GM18867 (cell line): Measurements from ENCODE around the gene DCC.

Experiments
- ATAC-seq: cut with Tn5 transposase; IDR thresholded peaks from one replicate; pipeline ENCODE4 v1.9.1; 2021; ENCODE audit warnings: mild to moderate bottlenecking, moderate library complexity; ENCODE audit not compliant: unreplicated experiment

Gene DCC

GRCh38 chr18:52670896-52671295 is 330.9 kb downstream of the DCC start:
- ATAC-seq, result peak; percentile 43

GRCh38 chr18:52678034-52678433 is 338.0 kb downstream of the DCC start:
- no peak for ATAC-seq

GRCh38 chr18:52678551-52678950 is 338.6 kb downstream of the DCC start:
- no peak for ATAC-seq

GRCh38 chr18:52679354-52679753 is 339.4 kb downstream of the DCC start:
- ATAC-seq, result no peak

GRCh38 chr18:52682260-52682659 is 342.3 kb downstream of the DCC start:
- ATAC-seq, result no peak

GRCh38 chr18:52685316-52685715 is 345.3 kb downstream of the DCC start:
- ATAC-seq, result no peak

GRCh38 chr18:52691841-52692240 is 351.8 kb downstream of the DCC start:
- no peak for ATAC-seq

GRCh38 chr18:52694804-52695203 is 354.8 kb downstream of the DCC start:
- ATAC-seq, result peak; percentile 58

GRCh38 chr18:52700116-52700515 is 360.1 kb downstream of the DCC start:
- no peak for ATAC-seq

- no peak for ATAC-seq
These were observed 360.8 kb downstream of the DCC start for GRCh38 chr18:52700816-52701215.

- no peak for ATAC-seq
These were observed 361.4 kb downstream of the DCC start for GRCh38 chr18:52701219-52701935.

GRCh38 chr18:52715421-52715820 is 375.4 kb downstream of the DCC start:
- no peak for ATAC-seq

GRCh38 chr18:52715991-52716390 is 376.0 kb downstream of the DCC start:
- no peak for ATAC-seq

GRCh38 chr18:52716973-52717372 is 377.0 kb downstream of the DCC start:
- ATAC-seq, result no peak

GRCh38 chr18:52722904-52723303 is 382.9 kb downstream of the DCC start:
- no peak for ATAC-seq

GRCh38 chr18:52723550-52723970 is 383.6 kb downstream of the DCC start:
- ATAC-seq, result no peak

GRCh38 chr18:52730972-52731619 is 391.1 kb downstream of the DCC start:
- ATAC-seq, result no peak

- no peak for ATAC-seq
These were observed 398.9 kb downstream of the DCC start for GRCh38 chr18:52738946-52739345.

GRCh38 chr18:52746986-52747385 is 407.0 kb downstream of the DCC start:
- ATAC-seq, result no peak

- ATAC-seq, result no peak
These were observed 407.9 kb downstream of the DCC start for GRCh38 chr18:52747869-52748268.

- ATAC-seq, result no peak
These were observed 408.3 kb downstream of the DCC start for GRCh38 chr18:52748343-52748742.

- ATAC-seq, result no peak
These were observed 409.5 kb downstream of the DCC start for GRCh38 chr18:52749542-52749941.

GRCh38 chr18:52750995-52751394 is 411.0 kb downstream of the DCC start:
- ATAC-seq, result peak; percentile 73
